Measurements from ENCODE around the gene FAM168A.

- TF ChIP-seq CTCF (IDR thresholded peaks at IDR 0.05) (no peak), POLR2AphosphoS5 (IDR thresholded peaks at IDR 0.05) (no peak), POLR2A (IDR thresholded peaks at IDR 0.05) (no peak)
Measured at GRCh38 chr11:73530109-73530508, 67.8 kb downstream of the FAM168A start.
